Effector CD4-positive, alpha-beta T cell (primary cell): ENCODE data around the gene ARMH2.
"Not testable (repeated sequence)": the region's sequence is repeated elsewhere in the genome, so short reads cannot be mapped to it uniquely, and the experiment has no call there.

Source experiments
- DNase-seq: peaks from one replicate; pipeline ENCODE4 v3.0.0-alpha.2; 2020

The ARMH2 gene

GRCh38 chr6:24761851-24762250 lies 36.9 kb downstream of the ARMH2 start:
- no peak for DNase-seq

DNA sequence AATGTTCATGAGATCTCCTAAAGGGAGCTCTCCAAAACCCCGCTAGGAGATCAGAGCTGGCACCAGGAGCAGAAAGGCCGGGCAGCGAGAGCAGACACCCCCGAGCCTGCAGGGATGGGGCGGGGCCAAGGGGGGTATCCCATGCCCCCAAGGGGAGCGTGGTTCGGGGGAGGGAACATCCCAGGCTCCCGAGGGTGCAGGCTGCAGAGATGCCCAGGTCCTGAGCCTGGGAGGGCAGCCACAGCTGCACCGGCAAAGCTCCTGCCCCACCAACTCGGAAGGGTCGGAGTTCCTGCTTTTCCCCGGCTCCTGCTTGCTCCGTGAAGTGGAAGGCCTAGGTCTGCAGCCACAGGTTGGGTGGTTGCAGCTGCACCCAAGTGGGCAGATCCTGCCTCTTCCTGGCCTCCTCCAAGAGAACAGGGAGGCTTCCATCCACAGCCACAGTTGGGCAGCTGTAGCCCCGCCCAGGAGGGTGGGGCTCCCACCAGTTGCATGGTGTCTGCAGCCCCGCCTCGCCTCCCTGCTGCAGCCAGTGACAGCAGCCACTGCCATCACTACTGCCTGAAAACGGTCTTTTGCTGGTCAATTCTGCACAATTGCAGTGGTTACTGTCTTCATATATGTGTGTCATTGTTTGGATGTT lies 37.4 kb downstream of the ARMH2 start:
- DNase-seq: no peak

- DNase-seq: no peak
Observed at GRCh38 chr6:24760210-24760609, 38.5 kb downstream of the ARMH2 start.

DNA sequence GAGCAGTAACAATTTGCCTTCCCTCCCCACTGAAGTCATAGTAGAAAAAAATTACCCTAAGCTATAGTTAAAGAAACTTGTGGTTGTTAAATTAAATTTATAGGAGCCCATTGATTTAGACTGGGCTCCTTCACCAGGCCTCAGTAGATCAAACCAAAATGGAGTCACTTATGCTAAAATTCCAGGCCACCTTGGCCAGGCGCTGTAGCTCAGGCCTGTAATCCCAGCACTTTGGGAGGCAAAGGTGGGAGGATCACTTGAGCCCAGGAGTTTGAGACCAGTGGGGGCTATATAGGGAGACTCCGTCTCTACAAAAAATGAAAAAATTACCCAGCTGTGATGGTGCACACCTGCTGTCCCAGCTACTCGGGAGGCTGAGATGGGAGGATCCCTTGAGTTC lies 39.0 kb downstream of the ARMH2 start:
- no peak for DNase-seq

DNA sequence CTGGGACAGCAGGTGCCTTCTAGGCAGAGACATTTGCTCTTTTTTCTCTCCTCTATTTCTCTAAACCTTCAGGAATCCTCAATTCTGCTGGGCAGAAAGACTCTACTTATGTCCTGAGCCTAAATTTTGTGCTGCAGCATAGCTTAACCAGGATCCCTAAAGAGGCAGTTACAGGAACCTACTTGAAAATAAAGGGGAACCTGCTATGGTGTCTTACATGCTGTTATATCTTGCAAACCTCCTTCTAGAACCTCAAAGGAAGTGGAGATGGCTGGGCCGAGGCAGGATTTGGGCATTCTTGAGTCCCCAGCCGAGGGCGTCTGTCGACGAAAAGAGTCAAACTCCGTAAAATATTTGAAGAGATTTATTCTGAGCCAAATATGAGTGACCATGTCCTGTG lies 41.1 kb downstream of the ARMH2 start:
- DNase-seq: no peak

GRCh38 chr6:24755279-24755678 lies 43.4 kb downstream of the ARMH2 start:
- no peak for DNase-seq

DNA sequence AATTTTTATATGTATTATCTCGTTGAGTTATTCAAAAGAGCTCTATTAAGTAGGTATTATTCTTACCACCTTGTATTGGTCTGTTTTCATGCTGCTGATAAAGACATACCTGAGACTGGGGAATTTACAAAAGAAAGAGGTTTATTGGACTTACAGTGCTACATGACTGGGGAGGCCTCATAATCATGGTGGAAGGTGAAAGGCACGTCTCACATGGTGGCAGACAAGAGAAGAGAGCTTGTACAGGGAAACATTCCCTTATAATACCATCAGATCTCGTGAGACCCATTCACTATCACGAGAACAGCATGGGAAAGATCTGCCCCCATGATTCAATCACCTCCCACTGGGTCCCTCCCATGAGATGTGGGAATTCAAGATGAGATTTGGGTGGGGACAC lies 44.3 kb downstream of the ARMH2 start:
- DNase-seq: not testable (repeated sequence)

- no peak for DNase-seq
Observed at GRCh38 chr6:24753545-24753944, 45.2 kb downstream of the ARMH2 start.

GRCh38 chr6:24752917-24753492 lies 45.7 kb downstream of the ARMH2 start:
- no peak for DNase-seq

DNA sequence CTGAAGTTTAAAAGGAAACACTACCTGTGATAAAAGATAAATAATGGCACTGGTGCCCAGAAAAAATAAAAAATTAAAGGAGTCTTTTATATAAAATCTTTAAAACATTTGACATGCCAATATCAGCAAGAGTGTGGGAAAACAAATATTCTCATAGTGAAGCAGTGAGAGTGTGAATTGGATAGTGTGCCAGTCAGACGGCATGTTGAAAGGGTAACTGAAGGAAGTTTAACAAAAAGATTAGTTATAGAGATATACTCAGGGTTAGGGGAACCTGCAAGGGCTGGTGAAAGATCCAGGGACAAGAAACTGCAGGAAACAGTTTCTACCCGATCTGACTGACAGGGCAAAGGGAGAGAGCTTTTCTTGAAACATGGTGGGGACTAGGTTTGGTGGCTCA lies 46.2 kb downstream of the ARMH2 start:
- DNase-seq: no peak

GRCh38 chr6:24750878-24751277 lies 47.8 kb downstream of the ARMH2 start:
- DNase-seq: not testable (repeated sequence)

GRCh38 chr6:24749297-24749696 lies 49.4 kb downstream of the ARMH2 start:
- DNase-seq: no peak
